Retinal pigment epithelial cell (primary cell): ENCODE results near the gene ORAI1.
A peak's percentile ranks its signal among the peaks of the same experiment; 100 is the strongest.
"Not testable (repeated sequence)": the region's sequence is repeated elsewhere in the genome, so short reads cannot be mapped to it uniquely, and the experiment has no call there.

ENCODE experiments used
- DNase-seq: peaks from one replicate; pipeline ENCODE4 v3.0.0-alpha.2; 2010; ENCODE audit warnings: low read depth
- H3K4me3 ChIP-seq: 2 replicates; pipeline ENCODE4 v1.5.1; 2011; ENCODE audit warnings: mild to moderate bottlenecking, low read length, control low read depth, moderate library complexity
- CTCF ChIP-seq: conservative IDR thresholded peaks from 2 replicates; pipeline ENCODE4 v1.5.1; 2011; ENCODE audit warnings: low read depth, low read length, control low read depth, inconsistent platforms

ORAI1 gene

GRCh38 chr12:121579981-121580868, 46.1 kb upstream of the ORAI1 start:
- peak overlapping the region; percentile 69 for H3K4me3 ChIP-seq
- no peak for TF ChIP-seq CTCF
- no peak for DNase-seq

- H3K4me3 ChIP-seq: peak within 1 kb of the TSS; percentile 69
- no peak for DNase-seq
- TF ChIP-seq CTCF: peak; percentile 19
Measured at GRCh38 chr12:121580959-121581685, 45.2 kb upstream of the ORAI1 start, which contains the start of gene KDM2B. KDM2B (minus strand) TSS chr12:121581023; CDS start chr12:121580911, 112 bp downstream.

- TF ChIP-seq CTCF: no peak
- DNase-seq: no peak
- peak overlapping the region; percentile 69 for H3K4me3 ChIP-seq
Measured at GRCh38 chr12:121581686-121582429, 44.5 kb upstream of the ORAI1 start.

GRCh38 chr12:121582583-121583333, 43.6 kb upstream of the ORAI1 start:
- no peak for TF ChIP-seq CTCF
- H3K4me3 ChIP-seq: peak overlapping the region; percentile 3
- DNase-seq: no peak

GRCh38 chr12:121583334-121583661, 43.0 kb upstream of the ORAI1 start:
- not testable (repeated sequence) for H3K4me3 ChIP-seq, DNase-seq

- not testable (repeated sequence) for DNase-seq, H3K4me3 ChIP-seq
Measured at GRCh38 chr12:121584885-121585284, 41.4 kb upstream of the ORAI1 start.

GRCh38 chr12:121590476-121591143, 35.7 kb upstream of the ORAI1 start:
- H3K4me3 ChIP-seq: no peak overlapping the region
- DNase-seq: no peak
- no peak for TF ChIP-seq CTCF
